Sigmoid colon (tissue), 4 donors: ENCODE data around the gene SLC39A11.

ENCODE experiments used
- POLR2A ChIP-seq, 2 donors: fragments of 450-650 bp; IDR thresholded peaks; one replicate each; pipeline ENCODE4 v1.6.1; 2016; ENCODE audit warnings: antibody characterized with exemption in 2 of 2, mild to moderate bottlenecking in 2 of 2, moderate library complexity in 2 of 2
- POLR2AphosphoS5 ChIP-seq, 4 donors: sonication (generic); formaldehyde crosslinking; IDR thresholded peaks; one replicate each; pipeline ENCODE4 v1.6.1; 2017; ENCODE audit warnings: antibody characterized with exemption in 4 of 4
- TF ChIP-seq, protein P1 (sequence below), 4 experiments: fragments of 450-650 bp in 3 of 4; fragments of 200-600 bp in 1 of 4; IDR thresholded peaks; one replicate each; pipeline ENCODE4 v1.5.1; 2016 to 2019; ENCODE audit warnings: antibody characterized with exemption in 4 of 4, mild to moderate bottlenecking in 3 of 4, moderate library complexity in 2 of 4

DNA sequence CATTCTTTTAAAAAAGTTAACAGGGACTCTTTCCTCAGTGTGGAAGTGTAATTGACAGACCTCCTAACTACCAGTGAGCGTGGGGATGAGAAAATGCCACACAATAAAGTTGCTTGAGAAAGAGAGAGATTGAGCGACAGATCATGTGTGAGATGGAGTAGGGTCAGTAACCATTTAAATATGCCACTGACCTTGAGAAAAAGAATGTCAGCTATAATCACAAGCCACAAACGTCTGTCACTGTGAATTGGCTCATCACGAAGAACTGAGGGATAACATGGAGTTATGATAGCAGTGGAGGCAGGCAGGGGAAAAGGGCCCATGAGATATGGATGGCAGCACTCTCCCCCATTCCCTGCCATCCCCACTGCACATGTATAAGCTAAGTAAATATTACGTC lies 253.9 kb downstream of the SLC39A11 start:
- TF ChIP-seq, protein P1, sequence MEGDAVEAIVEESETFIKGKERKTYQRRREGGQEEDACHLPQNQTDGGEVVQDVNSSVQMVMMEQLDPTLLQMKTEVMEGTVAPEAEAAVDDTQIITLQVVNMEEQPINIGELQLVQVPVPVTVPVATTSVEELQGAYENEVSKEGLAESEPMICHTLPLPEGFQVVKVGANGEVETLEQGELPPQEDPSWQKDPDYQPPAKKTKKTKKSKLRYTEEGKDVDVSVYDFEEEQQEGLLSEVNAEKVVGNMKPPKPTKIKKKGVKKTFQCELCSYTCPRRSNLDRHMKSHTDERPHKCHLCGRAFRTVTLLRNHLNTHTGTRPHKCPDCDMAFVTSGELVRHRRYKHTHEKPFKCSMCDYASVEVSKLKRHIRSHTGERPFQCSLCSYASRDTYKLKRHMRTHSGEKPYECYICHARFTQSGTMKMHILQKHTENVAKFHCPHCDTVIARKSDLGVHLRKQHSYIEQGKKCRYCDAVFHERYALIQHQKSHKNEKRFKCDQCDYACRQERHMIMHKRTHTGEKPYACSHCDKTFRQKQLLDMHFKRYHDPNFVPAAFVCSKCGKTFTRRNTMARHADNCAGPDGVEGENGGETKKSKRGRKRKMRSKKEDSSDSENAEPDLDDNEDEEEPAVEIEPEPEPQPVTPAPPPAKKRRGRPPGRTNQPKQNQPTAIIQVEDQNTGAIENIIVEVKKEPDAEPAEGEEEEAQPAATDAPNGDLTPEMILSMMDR (IDR thresholded peaks at IDR 0.05): no peak
- TF ChIP-seq POLR2A (IDR thresholded peaks at IDR 0.05) (no peak), POLR2AphosphoS5 (IDR thresholded peaks at IDR 0.05) (no peak)
